Neutrophil (primary cell): ENCODE measurements around the gene PCNX2.

ENCODE experiments used
- H3K27ac ChIP-seq: fragments of 200-600 bp; sonication (generic); 2 replicates; pipeline ENCODE4 v1.5.1; 2016; ENCODE audit warnings: mild to moderate bottlenecking, moderate library complexity
- H3K27me3 ChIP-seq: fragments of 200-600 bp; sonication (generic); 2 replicates; pipeline ENCODE4 v1.6.0; 2016; ENCODE audit warnings: mild to moderate bottlenecking
- H3K36me3 ChIP-seq: fragments of 200-600 bp; sonication (generic); 2 replicates; pipeline ENCODE4 v1.5.1; 2017
- H3K4me1 ChIP-seq, 2 experiments: fragments of 200-600 bp in 1 of 2; sonication (generic) in 1 of 2; 1 replicate in 1 of 2; 2 replicates in 1 of 2; pipeline versions ENCODE4 v1.5.1 to v1.6.1; 2013 to 2016; ENCODE audit warnings: low read depth in 1 of 2, low read length in 1 of 2, mild to moderate bottlenecking in 1 of 2, moderate library complexity in 1 of 2; ENCODE audit not compliant: control insufficient read depth in 1 of 2, insufficient read depth in 1 of 2
- H3K4me3 ChIP-seq, 2 experiments: fragments of 200-600 bp in 1 of 2; sonication (generic) in 1 of 2; 1 replicate in 1 of 2; 2 replicates in 1 of 2; pipeline ENCODE4 v1.5.1; 2013 to 2016; ENCODE audit warnings: low read depth in 1 of 2, low read length in 1 of 2, mild to moderate bottlenecking in 1 of 2, moderate library complexity in 1 of 2
- H3K9me3 ChIP-seq: fragments of 200-600 bp; sonication (generic); 2 replicates; pipeline ENCODE4 v1.5.1; 2016
- TF ChIP-seq, protein P1 (sequence below): fragments of 200-600 bp; sonication (generic); IDR thresholded peaks from 2 replicates; pipeline ENCODE4 v1.5.1; 2016; ENCODE audit warnings: antibody characterized with exemption

The PCNX2 gene

GRCh38 chr1:233066087-233066486, 229.4 kb downstream of the PCNX2 start:
- TF ChIP-seq, protein P1, sequence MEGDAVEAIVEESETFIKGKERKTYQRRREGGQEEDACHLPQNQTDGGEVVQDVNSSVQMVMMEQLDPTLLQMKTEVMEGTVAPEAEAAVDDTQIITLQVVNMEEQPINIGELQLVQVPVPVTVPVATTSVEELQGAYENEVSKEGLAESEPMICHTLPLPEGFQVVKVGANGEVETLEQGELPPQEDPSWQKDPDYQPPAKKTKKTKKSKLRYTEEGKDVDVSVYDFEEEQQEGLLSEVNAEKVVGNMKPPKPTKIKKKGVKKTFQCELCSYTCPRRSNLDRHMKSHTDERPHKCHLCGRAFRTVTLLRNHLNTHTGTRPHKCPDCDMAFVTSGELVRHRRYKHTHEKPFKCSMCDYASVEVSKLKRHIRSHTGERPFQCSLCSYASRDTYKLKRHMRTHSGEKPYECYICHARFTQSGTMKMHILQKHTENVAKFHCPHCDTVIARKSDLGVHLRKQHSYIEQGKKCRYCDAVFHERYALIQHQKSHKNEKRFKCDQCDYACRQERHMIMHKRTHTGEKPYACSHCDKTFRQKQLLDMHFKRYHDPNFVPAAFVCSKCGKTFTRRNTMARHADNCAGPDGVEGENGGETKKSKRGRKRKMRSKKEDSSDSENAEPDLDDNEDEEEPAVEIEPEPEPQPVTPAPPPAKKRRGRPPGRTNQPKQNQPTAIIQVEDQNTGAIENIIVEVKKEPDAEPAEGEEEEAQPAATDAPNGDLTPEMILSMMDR = no peak

GRCh38 chr1:233065685-233066084, 229.8 kb downstream of the PCNX2 start:
- Histone ChIP-seq H3K27me3 (no peaks in the 10 kb centered on the region), H3K4me1 (no peaks in the 10 kb centered on the region), H3K9me3 (peaks cover 4% of the 10 kb centered on the region), H3K4me3 (no peak overlapping the region), H3K36me3 (no peaks in the 10 kb centered on the region), H3K27ac (no peak overlapping the region)
- TF ChIP-seq, protein P1 = no peak

More at GRCh38 chr1:233066087-233066486, 229.4 kb downstream of the PCNX2 start:
- Histone ChIP-seq H3K9me3 (peaks cover 4% of the 10 kb centered on the region), H3K27ac (no peak overlapping the region), H3K36me3 (no peaks in the 10 kb centered on the region), H3K4me1 (no peaks in the 10 kb centered on the region), H3K27me3 (no peaks in the 10 kb centered on the region), H3K4me3 (no peak overlapping the region)

DNA sequence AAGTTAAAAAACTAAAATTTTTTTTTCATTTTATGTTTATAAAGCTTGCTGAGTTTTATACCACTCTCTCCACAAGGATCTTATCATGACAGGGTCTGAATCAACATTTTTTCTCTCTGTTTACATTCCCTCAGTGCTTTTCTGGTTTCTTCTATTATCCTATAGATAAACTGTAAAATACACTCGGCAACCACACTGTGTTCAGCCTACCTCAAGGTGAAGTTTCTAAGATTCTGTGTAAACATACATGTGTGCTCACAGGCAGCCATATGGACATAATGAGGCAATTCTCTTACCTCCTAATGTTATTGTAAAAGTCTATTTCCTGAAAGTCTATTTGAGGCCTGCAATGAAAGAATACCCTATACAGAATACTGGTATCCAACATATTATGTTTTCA, 230.5 kb downstream of the PCNX2 start:
- Histone ChIP-seq H3K4me1 (no peaks in the 10 kb centered on the region), H3K36me3 (no peaks in the 10 kb centered on the region), H3K27me3 (no peaks in the 10 kb centered on the region), H3K4me3 (no peak overlapping the region), H3K9me3 (peaks cover 4% of the 10 kb centered on the region), H3K27ac (no peak overlapping the region)
- TF ChIP-seq, protein P1 = no peak

- TF ChIP-seq, protein P1 = no peak
These were observed 232.1 kb downstream of the PCNX2 start for GRCh38 chr1:233063462-233063861.

GRCh38 chr1:233061265-233061664, 234.3 kb downstream of the PCNX2 start:
- Histone ChIP-seq H3K36me3 (no peaks in the 10 kb centered on the region), H3K9me3 (peaks cover 4% of the 10 kb centered on the region), H3K4me3 (no peak overlapping the region), H3K4me1 (no peaks in the 10 kb centered on the region), H3K27me3 (no peaks in the 10 kb centered on the region), H3K27ac (no peak overlapping the region)
- TF ChIP-seq, protein P1 = no peak

More at GRCh38 chr1:233063462-233063861, 232.1 kb downstream of the PCNX2 start:
- H3K27ac ChIP-seq = no peak overlapping the region
- peaks cover 4% of the 10 kb centered on the region for H3K9me3 ChIP-seq
- H3K4me3 ChIP-seq = no peak overlapping the region
- no peaks in the 10 kb centered on the region for H3K36me3 ChIP-seq
- H3K4me1 ChIP-seq = no peaks in the 10 kb centered on the region
- H3K27me3 ChIP-seq = no peaks in the 10 kb centered on the region
